ENCODE results near the gene ASF1A.

- TF ChIP-seq CTCF (IDR thresholded peaks at IDR 0.05) = no peak
- no peak for TF ChIP-seq ZFX (IDR thresholded peaks at IDR 0.05; ENCODE audit: borderline replicate concordance)
Observed at GRCh38 chr6:118939683-118940082, 45.7 kb downstream of the ASF1A start.

Data from 22Rv1 (cell line).